Neural cell (in vitro differentiated cells): ENCODE data around the gene RNGTT. TPM values are rescaled to one million over a fixed set of nuclear protein-coding genes. Genes with fewer than 3 reads are reported as not detected.

Experiments
- H2AFZ ChIP-seq: fragments of 200-600, 300-800 bp; sonication (generic), shearing (Covaris generic); 2 replicates; pipeline ENCODE4 v1.6.0; 2014; ENCODE audit warnings: low read depth, mild to moderate bottlenecking, antibody characterized with exemption, low read length, moderate library complexity
- H3F3A ChIP-seq: fragments of 200-600 bp; shearing (Covaris generic); 2 replicates; pipeline ENCODE4 v1.6.1; 2016; ENCODE audit warnings: mild to moderate bottlenecking, moderate library complexity, mixed read lengths, antibody characterized with exemption, low read length; ENCODE audit not compliant: insufficient read depth, poor library complexity, severe bottlenecking
- H3K27ac ChIP-seq: fragments of 200-600, 300-800 bp; sonication (generic), shearing (Covaris generic); 2 replicates; pipeline ENCODE4 v1.5.1; 2014; ENCODE audit warnings: mild to moderate bottlenecking, low read length, moderate library complexity
- H3K27me3 ChIP-seq: fragments of 300-800, 200-600 bp; sonication (generic), shearing (Covaris generic); 2 replicates; pipeline ENCODE4 v1.6.0; 2014; ENCODE audit warnings: mild to moderate bottlenecking, low read depth, low read length, moderate library complexity; ENCODE audit not compliant: insufficient read depth
- H3K36me3 ChIP-seq: fragments of 300-800, 200-600 bp; sonication (generic), shearing (Covaris generic); 2 replicates; pipeline ENCODE4 v1.5.1; 2014; ENCODE audit warnings: mild to moderate bottlenecking, antibody characterized with exemption, low read length, moderate library complexity; ENCODE audit not compliant: insufficient read depth
- H3K4me2 ChIP-seq: fragments of 300-800, 200-600 bp; sonication (generic), shearing (Covaris generic); 2 replicates; pipeline ENCODE4 v1.6.0; 2014; ENCODE audit warnings: mild to moderate bottlenecking, low read length
- H3K4me3 ChIP-seq: fragments of 300-800, 200-600 bp; sonication (generic), shearing (Covaris generic); 2 replicates; pipeline ENCODE4 v1.5.1; 2014; ENCODE audit warnings: mild to moderate bottlenecking, low read length, moderate library complexity
- H3K79me2 ChIP-seq: fragments of 200-600 bp; shearing (Covaris generic); replicated peaks from 2 replicates; pipeline ENCODE4 v1.6.0; 2014; ENCODE audit warnings: mild to moderate bottlenecking, low read length, moderate library complexity; ENCODE audit not compliant: insufficient read depth
- H3K9ac ChIP-seq: fragments of 300-800, 200-600 bp; sonication (generic), shearing (Covaris generic); 2 replicates; pipeline ENCODE4 v1.6.1; 2016; ENCODE audit warnings: mild to moderate bottlenecking, low read length, mixed read lengths
- H3K9me2 ChIP-seq: fragments of 200-600 bp; shearing (Covaris generic); 2 replicates; pipeline ENCODE4 v1.6.1; 2016; ENCODE audit warnings: mild to moderate bottlenecking, low read length, mixed read lengths; ENCODE audit not compliant: insufficient read depth
- H3K9me3 ChIP-seq: fragments of 200-600, 300-800 bp; sonication (generic), shearing (Covaris generic); 2 replicates; pipeline ENCODE4 v1.6.1; 2016; ENCODE audit warnings: mild to moderate bottlenecking, mixed run types, low read length, moderate library complexity, mixed read lengths
- H4K20me1 ChIP-seq: fragments of 200-600 bp; shearing (Covaris generic); 2 replicates; pipeline ENCODE4 v1.6.1; 2016; ENCODE audit warnings: mild to moderate bottlenecking, mixed run types; ENCODE audit not compliant: insufficient read depth
- EP300 ChIP-seq: fragments of 450-650 bp; conservative IDR thresholded peaks from 2 replicates; pipeline ENCODE4 v1.6.1; 2014; ENCODE audit warnings: antibody characterized with exemption, mild to moderate bottlenecking, moderate library complexity; ENCODE audit not compliant: poor library complexity, severe bottlenecking
- EZH2 ChIP-seq: fragments of 200-600, 300-800 bp; shearing (Covaris generic), sonication (generic); IDR thresholded peaks from 2 replicates; pipeline ENCODE4 v1.6.1; 2014; ENCODE audit warnings: antibody characterized with exemption, low read length, borderline replicate concordance, mild to moderate bottlenecking; ENCODE audit not compliant: insufficient read depth, poor library complexity, severe bottlenecking
- MXI1 ChIP-seq: fragments of 450-650 bp; conservative IDR thresholded peaks from 2 replicates; pipeline ENCODE4 v1.6.1; 2014; ENCODE audit warnings: antibody characterized with exemption, mild to moderate bottlenecking; ENCODE audit not compliant: poor library complexity, severe bottlenecking
- POLR2AphosphoS5 ChIP-seq: IDR thresholded peaks from 2 replicates; pipeline ENCODE4 v1.6.1; 2012
- RAD21 ChIP-seq: fragments of 450-650 bp; conservative IDR thresholded peaks from 2 replicates; pipeline ENCODE4 v1.6.1; 2014; ENCODE audit warnings: antibody characterized with exemption, mild to moderate bottlenecking, moderate library complexity
- SMC3 ChIP-seq: fragments of 450-650 bp; conservative IDR thresholded peaks from 2 replicates; pipeline ENCODE4 v1.6.1; 2014; ENCODE audit warnings: antibody characterized with exemption, mild to moderate bottlenecking, moderate library complexity; ENCODE audit not compliant: poor library complexity
- TAF1 ChIP-seq: IDR thresholded peaks from 2 replicates; pipeline ENCODE4 v1.6.1; 2012; ENCODE audit warnings: low read depth
- polyA plus RNA-seq: library from polyadenylated mRNA; depleted of rRNA; stranded (reverse); fragments of >200 nt; gene quantifications from 2 replicates; pipeline ENCODE4 v1.2.3, GENCODE V29; 2014
- TF ChIP-seq, protein P1 (sequence below): fragments of 450-650 bp; IDR thresholded peaks from 2 replicates; pipeline ENCODE4 v1.5.1; 2014; ENCODE audit warnings: antibody characterized with exemption, mild to moderate bottlenecking, moderate library complexity; ENCODE audit not compliant: poor library complexity, severe bottlenecking
- TF ChIP-seq, protein P2 (sequence below): IDR thresholded peaks from 2 replicates; pipeline ENCODE4 v1.6.1; 2012; ENCODE audit warnings: borderline replicate concordance

Gene RNGTT
- polyA plus RNA-seq, 1 donor from 2014 or later, result 28.3 TPM

DNA sequence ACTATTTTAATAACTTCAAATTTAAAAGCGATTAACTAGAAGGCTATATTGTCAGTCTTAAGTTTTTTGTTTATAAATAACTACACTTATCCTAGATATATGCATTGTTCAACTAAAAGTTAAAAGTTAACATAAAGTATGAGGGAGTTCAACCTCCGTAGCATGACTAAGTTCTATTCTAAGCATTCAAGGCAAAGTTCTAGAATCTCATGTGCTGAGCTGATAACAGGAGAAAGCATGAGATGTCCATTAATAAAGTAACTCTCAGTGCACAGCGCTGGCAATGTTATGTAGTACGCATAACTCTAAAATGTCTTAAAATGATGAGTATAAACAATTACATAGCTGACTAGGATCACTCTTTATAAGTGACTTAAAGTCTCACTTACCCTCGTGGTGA lies 264.8 kb downstream of the RNGTT start:
- TF ChIP-seq EP300 (no peak), SMC3 (no peak), MXI1 (no peak), RAD21 (no peak), EZH2 (no peak), POLR2AphosphoS5 (no peak), TAF1 (no peak)
- TF ChIP-seq, protein P1, sequence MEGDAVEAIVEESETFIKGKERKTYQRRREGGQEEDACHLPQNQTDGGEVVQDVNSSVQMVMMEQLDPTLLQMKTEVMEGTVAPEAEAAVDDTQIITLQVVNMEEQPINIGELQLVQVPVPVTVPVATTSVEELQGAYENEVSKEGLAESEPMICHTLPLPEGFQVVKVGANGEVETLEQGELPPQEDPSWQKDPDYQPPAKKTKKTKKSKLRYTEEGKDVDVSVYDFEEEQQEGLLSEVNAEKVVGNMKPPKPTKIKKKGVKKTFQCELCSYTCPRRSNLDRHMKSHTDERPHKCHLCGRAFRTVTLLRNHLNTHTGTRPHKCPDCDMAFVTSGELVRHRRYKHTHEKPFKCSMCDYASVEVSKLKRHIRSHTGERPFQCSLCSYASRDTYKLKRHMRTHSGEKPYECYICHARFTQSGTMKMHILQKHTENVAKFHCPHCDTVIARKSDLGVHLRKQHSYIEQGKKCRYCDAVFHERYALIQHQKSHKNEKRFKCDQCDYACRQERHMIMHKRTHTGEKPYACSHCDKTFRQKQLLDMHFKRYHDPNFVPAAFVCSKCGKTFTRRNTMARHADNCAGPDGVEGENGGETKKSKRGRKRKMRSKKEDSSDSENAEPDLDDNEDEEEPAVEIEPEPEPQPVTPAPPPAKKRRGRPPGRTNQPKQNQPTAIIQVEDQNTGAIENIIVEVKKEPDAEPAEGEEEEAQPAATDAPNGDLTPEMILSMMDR, result no peak
- TF ChIP-seq, protein P2, sequence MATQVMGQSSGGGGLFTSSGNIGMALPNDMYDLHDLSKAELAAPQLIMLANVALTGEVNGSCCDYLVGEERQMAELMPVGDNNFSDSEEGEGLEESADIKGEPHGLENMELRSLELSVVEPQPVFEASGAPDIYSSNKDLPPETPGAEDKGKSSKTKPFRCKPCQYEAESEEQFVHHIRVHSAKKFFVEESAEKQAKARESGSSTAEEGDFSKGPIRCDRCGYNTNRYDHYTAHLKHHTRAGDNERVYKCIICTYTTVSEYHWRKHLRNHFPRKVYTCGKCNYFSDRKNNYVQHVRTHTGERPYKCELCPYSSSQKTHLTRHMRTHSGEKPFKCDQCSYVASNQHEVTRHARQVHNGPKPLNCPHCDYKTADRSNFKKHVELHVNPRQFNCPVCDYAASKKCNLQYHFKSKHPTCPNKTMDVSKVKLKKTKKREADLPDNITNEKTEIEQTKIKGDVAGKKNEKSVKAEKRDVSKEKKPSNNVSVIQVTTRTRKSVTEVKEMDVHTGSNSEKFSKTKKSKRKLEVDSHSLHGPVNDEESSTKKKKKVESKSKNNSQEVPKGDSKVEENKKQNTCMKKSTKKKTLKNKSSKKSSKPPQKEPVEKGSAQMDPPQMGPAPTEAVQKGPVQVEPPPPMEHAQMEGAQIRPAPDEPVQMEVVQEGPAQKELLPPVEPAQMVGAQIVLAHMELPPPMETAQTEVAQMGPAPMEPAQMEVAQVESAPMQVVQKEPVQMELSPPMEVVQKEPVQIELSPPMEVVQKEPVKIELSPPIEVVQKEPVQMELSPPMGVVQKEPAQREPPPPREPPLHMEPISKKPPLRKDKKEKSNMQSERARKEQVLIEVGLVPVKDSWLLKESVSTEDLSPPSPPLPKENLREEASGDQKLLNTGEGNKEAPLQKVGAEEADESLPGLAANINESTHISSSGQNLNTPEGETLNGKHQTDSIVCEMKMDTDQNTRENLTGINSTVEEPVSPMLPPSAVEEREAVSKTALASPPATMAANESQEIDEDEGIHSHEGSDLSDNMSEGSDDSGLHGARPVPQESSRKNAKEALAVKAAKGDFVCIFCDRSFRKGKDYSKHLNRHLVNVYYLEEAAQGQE, result no peak
- H3F3A ChIP-seq, result no peaks in the 10 kb centered on the region
- no peaks in the 10 kb centered on the region for H3K79me2 ChIP-seq
- no peak overlapping the region for H3K4me3 ChIP-seq
- H3K36me3 ChIP-seq, result no peaks in the 10 kb centered on the region
- no peaks in the 10 kb centered on the region for H3K9me2 ChIP-seq
- no peak overlapping the region for H3K27ac ChIP-seq
- no peaks in the 10 kb centered on the region for H3K9me3 ChIP-seq
- no peaks in the 10 kb centered on the region for H3K27me3 ChIP-seq
- no peak overlapping the region for H2AFZ ChIP-seq
- H3K4me2 ChIP-seq, result no peak overlapping the region
- no peaks in the 10 kb centered on the region for H4K20me1 ChIP-seq
- no peak overlapping the region for H3K9ac ChIP-seq

DNA sequence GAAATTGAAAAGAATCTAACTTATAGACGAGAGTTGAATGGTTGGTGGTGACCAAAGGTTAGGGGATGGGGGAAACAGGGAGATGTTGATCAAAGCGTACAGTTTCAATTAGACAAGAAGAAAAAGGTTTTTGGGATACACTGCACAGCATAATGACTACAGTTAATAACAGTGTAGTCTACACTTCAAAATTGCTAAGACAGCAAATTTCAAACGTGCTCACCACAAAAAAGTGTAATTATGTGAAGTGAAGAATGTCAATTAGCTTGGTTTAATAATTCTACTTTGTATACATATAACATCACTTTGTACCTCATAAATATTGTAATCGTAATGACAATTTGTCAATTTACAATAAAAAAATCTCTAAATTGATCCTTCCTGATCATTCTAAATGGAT lies 267.5 kb downstream of the RNGTT start:
- H3K4me3 ChIP-seq, result no peak overlapping the region
- TF ChIP-seq SMC3, result no peak
- TF ChIP-seq MXI1, result no peak
- TF ChIP-seq, protein P1, result no peak
- TF ChIP-seq TAF1, result no peak
- TF ChIP-seq EZH2, result no peak
- no peak for TF ChIP-seq POLR2AphosphoS5
- TF ChIP-seq, protein P2, result no peak
- TF ChIP-seq RAD21, result no peak
- TF ChIP-seq EP300, result no peak
- H3K79me2 ChIP-seq, result no peaks in the 10 kb centered on the region
- H3K27ac ChIP-seq, result no peak overlapping the region
- H3K9ac ChIP-seq, result no peak overlapping the region
- H3F3A ChIP-seq, result no peaks in the 10 kb centered on the region
- no peak overlapping the region for H3K4me2 ChIP-seq
- no peaks in the 10 kb centered on the region for H3K27me3 ChIP-seq
- H3K36me3 ChIP-seq, result no peaks in the 10 kb centered on the region
- no peak overlapping the region for H2AFZ ChIP-seq
- no peaks in the 10 kb centered on the region for H3K9me2 ChIP-seq
- no peaks in the 10 kb centered on the region for H4K20me1 ChIP-seq
- no peaks in the 10 kb centered on the region for H3K9me3 ChIP-seq
